Brain microvascular endothelial cell (primary cell): ENCODE measurements around the gene ATP6AP2.

Experiments used
- DNase-seq: peaks from one replicate; pipeline ENCODE4 v3.0.0-alpha.2; 2020
- H3K27ac ChIP-seq: fragments of 250-450 bp; sonication (Bioruptor Pico); 2 replicates; pipeline ENCODE4 v1.5.1; 2020; ENCODE audit warnings: mild to moderate bottlenecking, moderate library complexity
- H3K27me3 ChIP-seq: fragments of 250-450 bp; sonication (Bioruptor Pico); replicated peaks from 2 replicates; pipeline ENCODE4 v1.5.1; 2020; ENCODE audit warnings: mild to moderate bottlenecking
- H3K36me3 ChIP-seq: fragments of 250-450 bp; sonication (Bioruptor Pico); replicated peaks from 2 replicates; pipeline ENCODE4 v1.5.1; 2020; ENCODE audit warnings: mild to moderate bottlenecking
- H3K4me3 ChIP-seq: 2 replicates; pipeline ENCODE4 v1.5.1; 2011; ENCODE audit warnings: low read depth, mild to moderate bottlenecking, control low read depth, low read length, moderate library complexity
- in situ Hi-C: cut with HindIII; loops from 2 replicates; pipeline ENCODE4 v1.10.0; 2017; ENCODE audit warnings: low sequenced_read_pairs, low pct_ligation_motif_present
- TF ChIP-seq, protein P1 (sequence below): IDR thresholded peaks from 2 replicates; pipeline ENCODE4 v1.5.1; 2011; ENCODE audit warnings: low read depth, mild to moderate bottlenecking, moderate library complexity, low read length, control low read depth, inconsistent platforms; ENCODE audit errors: missing control alignments

The ATP6AP2 gene

DNA sequence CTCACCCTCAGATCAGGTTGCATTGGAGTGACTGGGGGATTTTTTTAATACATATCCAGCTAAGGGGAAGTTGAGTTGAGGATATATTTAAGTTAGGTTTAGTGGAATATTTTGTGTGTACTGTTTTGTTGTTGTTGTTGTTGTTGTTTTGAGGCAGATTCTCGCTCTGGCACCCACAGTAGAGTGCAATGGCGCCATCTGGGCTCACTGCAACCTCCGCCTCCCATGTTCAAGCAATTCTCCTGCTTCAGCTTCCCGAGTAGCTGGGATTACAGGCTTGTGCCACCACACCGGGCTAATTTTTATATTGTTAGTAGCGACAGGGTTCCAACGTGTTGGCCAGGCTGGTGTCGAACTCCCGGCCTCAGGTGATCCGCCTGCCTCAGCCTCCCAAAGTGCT, 38.6 kb upstream of the ATP6AP2 start:
- Histone ChIP-seq H3K4me3 (no peak overlapping the region), H3K36me3 (no peaks in the 10 kb centered on the region), H3K27me3 (no peaks in the 10 kb centered on the region), H3K27ac (no peak overlapping the region)
- no peak for DNase-seq
- TF ChIP-seq, protein P1, sequence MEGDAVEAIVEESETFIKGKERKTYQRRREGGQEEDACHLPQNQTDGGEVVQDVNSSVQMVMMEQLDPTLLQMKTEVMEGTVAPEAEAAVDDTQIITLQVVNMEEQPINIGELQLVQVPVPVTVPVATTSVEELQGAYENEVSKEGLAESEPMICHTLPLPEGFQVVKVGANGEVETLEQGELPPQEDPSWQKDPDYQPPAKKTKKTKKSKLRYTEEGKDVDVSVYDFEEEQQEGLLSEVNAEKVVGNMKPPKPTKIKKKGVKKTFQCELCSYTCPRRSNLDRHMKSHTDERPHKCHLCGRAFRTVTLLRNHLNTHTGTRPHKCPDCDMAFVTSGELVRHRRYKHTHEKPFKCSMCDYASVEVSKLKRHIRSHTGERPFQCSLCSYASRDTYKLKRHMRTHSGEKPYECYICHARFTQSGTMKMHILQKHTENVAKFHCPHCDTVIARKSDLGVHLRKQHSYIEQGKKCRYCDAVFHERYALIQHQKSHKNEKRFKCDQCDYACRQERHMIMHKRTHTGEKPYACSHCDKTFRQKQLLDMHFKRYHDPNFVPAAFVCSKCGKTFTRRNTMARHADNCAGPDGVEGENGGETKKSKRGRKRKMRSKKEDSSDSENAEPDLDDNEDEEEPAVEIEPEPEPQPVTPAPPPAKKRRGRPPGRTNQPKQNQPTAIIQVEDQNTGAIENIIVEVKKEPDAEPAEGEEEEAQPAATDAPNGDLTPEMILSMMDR = no peak
- in situ Hi-C loops = no loop called here

DNA sequence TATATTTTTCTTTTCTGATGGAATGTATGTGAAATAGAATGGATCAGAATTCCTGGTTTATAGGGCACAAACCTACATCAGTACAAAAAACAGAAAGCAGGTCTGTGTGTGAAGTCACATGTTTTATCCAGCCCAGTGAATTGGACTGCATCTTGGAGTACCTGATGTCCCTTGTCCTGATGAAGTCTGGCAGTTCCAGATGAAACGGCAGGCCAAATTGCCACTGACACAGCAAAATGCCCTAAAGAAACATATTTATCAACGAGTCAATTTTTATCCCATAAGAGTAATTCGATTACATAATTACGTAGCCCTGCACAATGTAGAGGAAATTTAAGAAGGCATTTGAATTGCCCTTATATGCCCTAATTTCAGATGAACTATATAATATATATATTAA, 37.8 kb upstream of the ATP6AP2 start:
- no peak for DNase-seq
- TF ChIP-seq, protein P1 = no peak
- in situ Hi-C loops = no loop called here
- Histone ChIP-seq H3K4me3 (no peak overlapping the region), H3K36me3 (no peaks in the 10 kb centered on the region), H3K27me3 (no peaks in the 10 kb centered on the region), H3K27ac (no peak overlapping the region)

DNA sequence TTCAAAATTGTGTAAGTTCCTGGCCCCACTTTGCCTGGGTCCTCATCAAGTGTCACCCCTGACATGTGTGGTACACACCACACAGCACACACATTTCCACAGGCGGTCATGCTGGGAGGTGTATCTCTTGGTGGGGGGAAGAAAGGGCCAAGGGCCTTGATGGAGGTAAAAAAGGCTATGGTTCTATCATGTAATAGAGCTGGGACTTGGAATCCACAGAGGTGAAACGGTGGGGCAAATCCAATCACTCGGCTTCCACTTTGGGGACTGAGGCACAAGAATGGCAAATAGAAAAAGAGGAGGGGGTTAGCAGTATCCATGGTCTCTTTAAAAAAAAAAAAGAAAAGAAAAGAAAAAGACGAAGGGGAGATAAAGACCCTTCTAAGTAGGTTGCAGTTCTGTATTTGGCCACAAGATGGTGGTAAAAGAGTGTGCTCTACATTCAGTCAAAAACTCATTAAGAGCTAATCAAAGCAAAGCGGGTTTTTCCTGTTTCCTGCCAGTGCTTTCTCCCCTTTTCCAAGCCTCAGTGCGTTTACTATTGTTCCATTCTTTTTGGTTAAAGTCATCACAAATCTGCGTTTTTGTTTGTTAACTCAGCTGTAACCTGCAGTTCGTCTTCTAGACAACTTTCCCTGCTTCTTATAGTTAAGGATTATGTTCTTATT, 37.0 kb upstream of the ATP6AP2 start:
- H3K4me3 ChIP-seq = no peak overlapping the region

DNA sequence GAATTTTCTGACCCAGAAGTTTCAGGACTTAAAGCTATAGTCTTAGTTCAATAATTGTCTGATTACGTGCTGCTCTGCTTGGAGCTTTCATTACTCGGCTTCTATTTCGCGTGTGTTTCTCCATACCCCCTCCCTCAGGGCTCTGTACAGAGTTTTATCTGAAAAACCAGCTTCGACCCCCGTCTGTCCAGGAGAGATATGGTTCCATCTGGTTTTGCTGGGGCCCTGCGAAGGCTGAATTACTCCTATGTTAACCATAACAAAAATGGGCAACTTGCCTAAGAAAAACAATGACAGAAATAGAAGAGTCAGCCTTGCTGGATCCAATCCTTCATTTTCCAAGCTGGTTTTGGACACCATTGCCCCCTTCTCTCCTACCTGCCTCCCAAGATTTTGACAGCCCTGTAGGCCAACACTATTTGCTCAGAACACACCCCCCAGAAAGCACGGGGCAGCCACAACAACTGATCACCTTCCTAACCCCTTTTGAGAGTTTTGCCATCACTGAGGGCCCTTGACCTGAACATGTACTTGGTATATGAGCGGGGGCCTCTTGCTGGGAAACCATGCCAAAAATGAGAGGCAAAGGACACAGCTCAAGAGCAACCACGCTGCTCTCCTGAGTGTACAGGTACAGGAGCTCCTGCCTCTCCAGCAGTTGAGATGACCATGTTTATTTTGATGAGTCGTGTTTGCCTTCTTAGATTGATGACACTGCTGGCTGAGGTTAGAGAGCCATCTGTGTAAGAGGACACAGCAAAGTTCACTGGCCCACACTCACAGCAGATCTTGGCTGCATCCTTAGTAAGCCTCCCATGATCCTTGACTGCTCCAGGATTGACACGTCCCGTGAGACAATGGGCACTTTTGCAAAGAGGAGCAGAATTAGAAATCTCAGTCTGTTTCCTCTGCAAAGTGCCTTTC, 36.2 kb upstream of the ATP6AP2 start:
- Histone ChIP-seq H3K36me3 (no peaks in the 10 kb centered on the region), H3K27me3 (no peaks in the 10 kb centered on the region), H3K4me3 (no peak overlapping the region), H3K27ac (no peak overlapping the region)
- TF ChIP-seq, protein P1 = no peak
- in situ Hi-C loops = no loop called here
- no peak for DNase-seq

More for the DNA sequence above, 37.0 kb upstream of the ATP6AP2 start:
- Histone ChIP-seq H3K27me3 (no peaks in the 10 kb centered on the region), H3K27ac (no peak overlapping the region), H3K36me3 (no peaks in the 10 kb centered on the region)
- peak; percentile 7 for DNase-seq
- in situ Hi-C loops = no loop called here
- TF ChIP-seq, protein P1 = peak; percentile 75

DNA sequence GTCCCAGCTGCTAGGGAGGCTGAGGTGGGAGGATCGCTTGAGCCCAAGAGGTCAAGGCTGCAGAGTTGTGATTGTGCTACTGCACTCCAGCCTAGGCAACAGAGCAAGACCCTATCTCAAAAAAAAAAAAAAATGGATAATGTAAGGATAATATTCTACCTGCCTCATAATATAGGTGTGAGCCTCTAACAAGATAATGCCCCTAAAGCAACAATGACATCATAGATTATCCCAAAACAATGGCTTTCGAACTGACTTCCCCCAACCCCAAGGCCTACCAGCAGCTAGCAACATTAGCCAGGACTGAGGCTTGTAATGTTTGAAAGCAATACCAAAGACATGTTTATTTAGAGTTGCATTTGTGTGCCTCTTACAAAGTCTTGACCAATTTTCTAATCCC, 33.9 kb upstream of the ATP6AP2 start:
- Histone ChIP-seq H3K36me3 (no peaks in the 10 kb centered on the region), H3K27ac (no peak overlapping the region), H3K27me3 (no peaks in the 10 kb centered on the region), H3K4me3 (no peak overlapping the region)
- TF ChIP-seq, protein P1 = no peak
- in situ Hi-C loops = no loop called here
- no peak for DNase-seq
